ENCODE results near the gene SMC1B.

SMC1B gene

DNA sequence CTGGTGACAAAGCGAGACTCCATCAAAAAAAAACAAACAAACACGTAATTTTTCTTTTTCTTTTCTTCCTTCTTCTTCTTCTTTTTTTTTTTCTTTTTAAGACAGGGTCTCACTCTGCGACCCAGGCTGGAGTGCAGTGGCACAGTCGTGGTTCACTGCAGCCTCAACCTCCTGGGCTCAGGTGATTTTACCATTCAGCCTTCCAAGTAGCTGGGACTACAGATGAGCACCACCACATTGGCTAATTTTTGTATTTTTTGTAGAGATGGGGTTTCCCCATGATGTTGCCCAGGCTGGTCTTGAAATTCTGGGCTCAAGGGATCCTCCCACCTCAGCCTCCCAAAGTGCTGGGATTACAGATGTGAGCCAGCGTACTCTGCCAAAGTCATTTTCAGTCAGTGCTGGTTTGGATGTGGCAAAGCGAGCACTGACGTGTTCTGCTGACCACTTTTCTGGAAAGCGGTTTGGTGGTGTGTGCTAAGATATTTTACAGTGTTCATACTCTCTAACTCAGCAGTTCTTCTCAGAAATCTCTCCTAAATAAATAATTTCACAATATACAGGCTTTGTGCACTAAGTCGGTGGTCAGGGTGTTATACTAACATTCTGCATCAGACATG is 92.9 kb downstream of the SMC1B start:
- peak; percentile 46 for DNase-seq (ENCODE audit: low spot score)

DNA sequence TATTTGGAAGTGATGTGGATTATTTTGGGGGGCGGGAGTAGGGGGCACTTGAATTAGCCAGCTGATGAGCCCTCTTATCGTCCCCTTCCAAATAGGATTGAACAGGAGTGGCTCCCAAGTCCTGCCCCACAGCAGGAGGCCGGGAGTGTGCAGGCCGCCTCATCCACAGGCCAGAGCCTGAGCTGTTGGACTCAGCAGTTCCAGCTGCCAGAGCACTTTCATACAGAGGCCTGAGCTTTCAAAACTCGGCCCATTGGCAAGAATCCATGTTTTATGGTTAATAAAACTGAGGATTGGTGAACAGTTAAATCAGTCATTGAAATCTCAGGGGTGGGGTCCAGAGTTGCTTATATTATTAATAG is 94.1 kb downstream of the SMC1B start:
- peak; percentile 55 for DNase-seq (ENCODE audit: low spot score)

DNA sequence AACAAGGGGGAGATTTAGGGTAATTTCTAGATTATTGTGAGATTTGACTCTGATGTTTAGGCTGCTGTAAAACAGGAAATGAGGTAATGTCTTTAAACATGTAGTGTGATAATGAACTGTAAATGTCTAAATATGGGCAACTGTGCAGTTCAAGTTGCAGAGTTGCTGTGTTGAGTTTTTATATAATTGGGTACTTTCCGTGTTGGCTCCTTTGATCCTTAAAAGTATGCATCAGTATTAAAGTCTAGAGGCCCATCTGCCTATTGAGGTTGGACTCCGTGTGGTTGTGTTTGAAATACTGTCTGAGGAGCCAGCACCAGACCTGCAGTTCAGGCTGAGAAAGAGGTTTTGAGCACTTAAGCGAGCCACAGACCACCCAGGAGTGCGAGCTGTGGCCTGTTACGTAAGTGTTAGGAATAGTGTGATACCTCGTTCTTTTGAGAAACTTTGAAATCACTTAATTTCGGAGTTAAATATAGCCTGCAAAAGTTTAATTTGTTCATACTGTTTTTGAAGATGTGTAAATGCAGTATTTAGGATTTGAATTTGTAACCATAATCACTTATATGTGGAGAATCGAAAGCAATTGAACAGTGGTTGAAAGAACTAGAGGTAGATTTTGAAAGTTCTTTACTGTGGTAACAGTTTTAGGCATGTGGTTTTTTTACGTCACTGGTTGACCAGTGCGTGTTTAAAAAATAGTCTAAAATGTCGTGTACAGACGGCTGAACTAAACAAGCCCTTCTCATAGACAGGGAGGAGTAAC is 94.7 kb downstream of the SMC1B start:
- DNase-seq (ENCODE audit: low spot score): no peak

DNA sequence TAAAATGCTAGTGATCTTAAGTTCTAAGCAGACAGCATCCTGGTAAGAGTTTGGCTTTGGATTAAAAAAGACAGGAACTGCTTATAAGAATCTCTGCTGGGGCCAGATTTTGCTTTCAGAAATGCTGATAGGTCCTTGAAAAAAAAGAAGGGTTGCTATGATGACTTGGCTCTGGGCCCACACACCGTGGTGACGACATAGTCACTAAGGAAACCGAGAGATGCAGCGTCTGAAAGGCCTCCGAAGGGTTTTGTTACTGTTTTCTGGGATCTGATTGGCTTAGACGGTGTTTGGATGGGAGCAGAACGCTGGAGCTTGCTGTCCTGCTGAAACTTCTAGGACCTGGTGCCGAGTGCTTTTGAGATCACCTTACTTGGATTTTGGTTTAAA is 95.2 kb downstream of the SMC1B start:
- peak; percentile 86 for DNase-seq (ENCODE audit: low spot score)

DNA sequence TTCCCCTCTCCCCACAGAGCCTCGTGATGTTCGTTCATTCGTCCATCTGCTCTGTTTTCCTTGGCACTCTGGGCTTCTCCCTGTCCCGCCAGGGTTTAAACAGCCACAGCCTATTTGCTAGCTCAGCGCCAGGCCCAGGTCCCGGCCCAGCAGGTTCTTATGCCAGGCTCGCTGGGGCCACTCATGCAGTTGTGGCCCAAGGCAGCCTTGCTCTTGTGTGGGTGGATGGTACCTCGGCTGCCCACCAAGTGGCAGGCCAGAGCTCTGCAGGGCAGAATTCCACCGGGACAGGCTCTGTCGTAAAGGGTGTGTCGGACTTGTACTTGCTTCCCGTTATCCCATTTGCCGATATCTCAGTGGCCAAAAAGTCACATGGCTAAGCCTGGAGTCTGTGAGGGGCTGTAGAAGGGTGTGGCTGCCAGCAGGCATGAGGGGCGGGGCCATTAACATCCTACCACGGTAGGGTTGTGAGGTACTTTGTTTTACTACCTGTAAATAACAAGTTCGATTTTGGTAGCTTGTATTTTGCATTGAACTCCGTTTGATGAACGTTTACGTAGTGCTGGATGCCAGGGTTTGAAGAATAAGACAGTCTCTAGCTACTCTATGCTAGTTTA is 95.7 kb downstream of the SMC1B start:
- DNase-seq (ENCODE audit: low spot score): peak; percentile 72

DNA sequence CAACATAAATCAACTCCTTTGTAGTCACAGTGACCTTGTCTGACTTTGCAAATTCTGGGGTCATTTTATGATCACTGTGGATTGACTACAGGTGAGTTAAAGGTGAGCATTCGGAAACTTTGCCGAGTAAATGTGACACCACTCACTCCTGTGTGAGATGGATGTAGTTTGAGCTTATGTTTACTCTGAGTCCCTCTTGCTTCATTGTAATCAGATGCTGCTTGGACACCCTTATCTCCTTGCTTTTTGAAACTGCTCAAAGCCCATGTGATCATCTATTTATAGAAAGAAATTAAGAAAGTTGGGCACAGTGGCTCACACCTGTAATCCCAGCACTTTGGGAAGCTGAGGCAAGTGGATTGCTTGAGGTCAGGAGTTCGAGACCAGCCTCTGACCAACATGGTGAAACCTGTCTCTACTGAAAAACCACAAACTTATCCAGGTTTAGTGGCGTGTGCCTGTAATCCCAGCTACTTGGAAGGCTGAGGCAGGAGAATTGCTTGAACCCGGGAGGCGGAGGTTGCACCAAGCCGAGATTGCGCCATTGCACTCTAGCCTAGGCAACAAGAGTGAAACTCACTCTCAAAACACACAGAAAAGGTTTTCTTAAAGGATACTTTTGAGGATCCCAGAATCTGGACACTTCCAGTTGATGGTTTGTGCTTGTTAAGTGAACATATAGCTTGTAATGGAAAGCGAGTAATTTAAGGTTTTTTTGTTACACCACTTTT is 96.4 kb downstream of the SMC1B start:
- no peak for DNase-seq (ENCODE audit: low spot score)

DNA sequence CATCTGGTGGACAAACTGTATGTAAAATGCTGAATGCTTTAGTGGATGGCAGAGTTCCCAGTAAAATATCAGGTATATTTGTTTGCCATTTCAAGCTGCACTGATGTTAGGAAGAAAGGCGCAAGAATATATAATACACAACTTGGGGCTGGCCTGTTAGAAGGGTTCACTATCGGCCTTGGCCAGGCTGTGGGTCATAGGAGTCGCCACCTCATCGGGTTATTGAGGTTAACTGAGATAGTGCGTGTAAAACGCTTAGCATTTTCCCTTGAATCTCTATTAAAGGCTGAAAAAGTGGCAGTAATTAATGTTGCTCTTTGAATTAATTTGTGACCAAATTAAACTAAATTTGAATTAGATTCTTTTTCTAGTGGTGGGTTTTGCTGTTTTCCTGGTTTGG is 98.6 kb downstream of the SMC1B start:
- DNase-seq (ENCODE audit: low spot score): no peak

DNA sequence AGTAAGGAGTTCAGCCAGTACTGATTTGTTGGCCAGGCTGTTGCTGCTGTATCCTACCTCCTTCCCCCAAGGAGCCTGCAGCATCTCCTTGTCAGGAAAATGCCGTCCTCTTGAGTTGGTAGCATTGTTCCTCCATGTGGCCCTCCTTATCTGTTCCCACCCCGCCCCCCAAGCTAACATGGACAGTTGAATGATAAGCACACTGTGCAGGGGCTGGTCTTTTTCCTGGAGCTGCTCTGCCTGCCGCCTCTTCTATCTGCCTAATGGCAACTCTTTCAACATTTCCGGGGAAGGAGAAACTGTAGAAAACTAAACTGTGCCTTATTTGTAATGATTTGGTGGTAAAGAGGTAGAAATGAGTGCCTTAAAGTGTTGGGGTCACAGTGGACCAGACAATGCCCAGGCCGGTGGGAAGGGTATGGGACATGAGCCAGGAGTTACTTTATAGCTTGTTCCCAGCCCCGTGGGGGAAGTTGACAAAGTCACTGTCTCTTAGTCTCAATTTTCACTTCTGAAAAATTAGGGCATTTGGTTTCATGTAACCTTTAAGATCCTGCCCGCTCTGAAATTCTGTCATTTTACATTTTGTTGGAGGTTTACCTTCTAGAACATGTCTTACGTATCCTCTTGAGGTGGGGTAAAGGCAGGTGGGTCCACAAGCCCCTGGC is 99.2 kb downstream of the SMC1B start:
- DNase-seq (ENCODE audit: low spot score): no peak

DNA sequence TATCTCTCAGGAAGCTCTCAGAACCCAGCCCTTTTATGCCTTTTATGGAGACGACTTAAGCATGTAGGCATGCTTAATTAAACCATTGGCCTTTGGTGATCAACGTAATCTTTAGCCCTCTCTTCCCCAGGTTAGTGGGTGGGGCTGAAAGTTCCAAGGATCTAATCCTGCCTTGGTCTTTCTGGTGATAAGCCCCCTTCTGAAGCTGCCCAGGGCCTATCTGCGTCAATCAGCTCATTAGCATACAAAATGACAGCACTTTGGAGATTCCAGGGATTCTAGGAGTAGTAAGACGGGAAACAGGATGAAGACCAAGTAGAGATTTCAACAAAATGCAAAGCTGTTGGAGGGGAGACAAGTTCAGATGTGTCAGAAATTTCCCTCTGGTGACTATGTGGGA is 100.5 kb downstream of the SMC1B start:
- no peak for DNase-seq (ENCODE audit: low spot score)

DNA sequence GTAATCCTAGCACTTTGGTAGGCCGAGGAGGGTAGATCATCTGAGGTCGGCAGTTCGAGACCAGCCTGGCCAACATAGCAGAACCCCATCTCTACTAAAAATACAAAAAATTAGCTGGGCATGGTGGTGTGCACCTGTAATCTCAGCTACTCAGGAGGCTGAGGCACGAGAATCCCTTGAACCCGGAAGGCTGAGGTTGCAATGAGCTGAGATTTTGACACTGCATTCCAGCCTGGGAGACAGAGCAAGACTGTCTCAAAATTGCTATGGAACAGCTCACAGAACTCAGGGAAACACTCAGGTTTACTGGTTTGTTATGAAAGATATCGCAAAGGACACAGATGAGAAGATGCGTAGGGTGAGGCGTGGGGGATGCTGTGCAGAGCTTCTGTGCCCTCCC is 101.0 kb downstream of the SMC1B start:
- DNase-seq (ENCODE audit: low spot score): no peak

DNA sequence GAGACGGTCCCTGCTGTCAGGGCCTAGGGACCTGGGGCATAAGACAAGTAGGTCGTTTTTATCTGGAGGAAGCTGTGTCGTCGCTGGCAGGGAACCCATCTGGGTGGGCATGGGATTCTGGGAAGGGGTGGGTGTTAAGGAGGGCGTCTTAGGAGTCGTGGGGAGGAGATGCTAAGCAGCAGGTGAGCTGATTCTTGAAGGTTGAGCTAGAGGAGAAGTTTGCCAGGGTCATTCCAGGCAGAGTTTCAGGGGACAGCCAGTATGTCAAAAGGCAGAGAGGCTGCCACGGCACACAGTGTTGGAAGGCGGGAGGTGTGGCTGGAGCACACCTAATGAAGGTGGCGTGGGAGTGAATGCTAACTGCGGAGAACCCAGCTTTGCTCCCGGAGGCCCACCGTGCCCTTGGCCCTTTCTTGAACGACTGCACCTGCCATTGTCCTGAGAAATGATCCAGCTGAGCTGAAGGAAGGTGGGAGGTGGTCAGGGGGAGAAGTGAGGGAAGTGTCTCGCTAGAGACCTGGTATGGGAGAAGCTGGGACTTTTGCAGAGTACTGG is 102.3 kb downstream of the SMC1B start:
- no peak for DNase-seq (ENCODE audit: low spot score)

DNA sequence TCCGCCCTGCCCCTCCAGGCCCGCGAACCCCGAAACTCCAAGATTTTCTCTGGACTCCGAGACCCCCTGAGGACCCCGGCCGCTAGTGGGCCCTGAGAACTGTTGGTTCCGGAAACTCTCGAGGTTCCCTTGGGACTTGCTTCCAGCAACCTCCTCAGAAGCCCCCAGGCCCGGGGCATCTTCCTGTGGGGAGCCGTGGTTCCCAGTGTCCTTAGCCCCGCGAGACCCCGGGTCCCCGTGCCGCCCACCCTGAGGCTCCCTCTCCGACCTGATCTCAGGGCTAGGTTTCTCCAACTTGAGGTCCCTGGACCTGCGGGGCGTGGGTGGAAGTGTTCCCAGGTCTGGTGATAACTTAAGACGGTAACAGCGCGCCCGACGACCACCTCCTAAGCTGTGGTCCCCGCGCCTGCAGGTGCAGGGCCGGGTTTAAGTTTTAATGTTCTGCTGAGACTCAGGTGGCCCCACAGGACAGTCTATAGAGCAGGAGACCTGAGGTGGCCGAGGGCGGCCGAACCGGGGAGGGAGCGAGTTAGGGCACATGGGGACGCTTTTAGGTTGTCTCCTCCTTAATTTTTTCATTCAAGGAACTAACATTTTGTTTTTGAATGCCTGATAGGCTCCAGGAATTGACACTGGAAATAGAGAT is 102.9 kb downstream of the SMC1B start:
- no peak for DNase-seq (ENCODE audit: low spot score)

DNA sequence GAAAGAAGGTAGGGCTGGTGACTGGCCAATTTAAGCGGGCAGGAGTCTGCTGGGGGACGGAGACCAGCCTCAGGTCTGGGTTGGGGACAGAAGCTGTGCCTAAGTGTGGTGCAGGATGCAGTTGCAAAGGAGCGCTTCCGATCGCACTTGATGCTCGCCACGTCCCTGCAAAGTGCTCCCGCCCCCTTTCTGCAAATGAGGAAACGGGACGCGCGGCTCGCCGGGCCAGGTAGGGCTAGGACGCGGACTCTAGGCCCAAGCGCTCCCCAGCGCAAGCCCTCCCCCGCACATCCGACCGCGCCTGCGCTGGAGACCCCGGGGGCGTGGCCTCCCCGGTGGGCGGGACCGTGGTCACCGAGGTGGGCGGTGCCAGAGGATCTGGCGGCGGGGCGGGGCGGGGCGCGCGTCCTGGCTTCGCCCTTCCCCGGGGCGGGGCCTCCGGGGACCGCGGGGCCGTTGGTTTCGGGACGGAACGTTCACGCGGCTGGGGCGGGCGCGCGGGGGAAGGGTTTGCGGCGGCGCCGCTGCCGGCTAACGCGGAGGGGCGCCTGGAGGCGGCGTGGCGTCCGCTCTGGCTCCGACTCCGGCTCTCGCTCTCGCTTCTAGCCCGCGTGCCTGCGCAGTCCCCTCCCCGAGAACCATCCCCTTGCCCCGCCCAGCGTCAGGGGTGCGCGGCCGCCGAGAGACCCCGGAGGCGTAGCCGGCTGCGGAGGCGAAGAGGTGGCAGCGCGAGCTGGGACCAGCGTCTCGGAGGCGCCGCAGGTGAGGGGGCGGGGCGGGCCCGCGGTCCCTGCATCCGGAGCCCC is 103.8 kb downstream of the SMC1B start, which contains the start of gene FAM118A:
TSS of gene FAM118A (plus strand) at position 513 of the 806 bp plus-strand sequence. CDS start 12,446 bp downstream, outside the sequence.
- peak; percentile 99 for DNase-seq (ENCODE audit: low spot score)

DNA sequence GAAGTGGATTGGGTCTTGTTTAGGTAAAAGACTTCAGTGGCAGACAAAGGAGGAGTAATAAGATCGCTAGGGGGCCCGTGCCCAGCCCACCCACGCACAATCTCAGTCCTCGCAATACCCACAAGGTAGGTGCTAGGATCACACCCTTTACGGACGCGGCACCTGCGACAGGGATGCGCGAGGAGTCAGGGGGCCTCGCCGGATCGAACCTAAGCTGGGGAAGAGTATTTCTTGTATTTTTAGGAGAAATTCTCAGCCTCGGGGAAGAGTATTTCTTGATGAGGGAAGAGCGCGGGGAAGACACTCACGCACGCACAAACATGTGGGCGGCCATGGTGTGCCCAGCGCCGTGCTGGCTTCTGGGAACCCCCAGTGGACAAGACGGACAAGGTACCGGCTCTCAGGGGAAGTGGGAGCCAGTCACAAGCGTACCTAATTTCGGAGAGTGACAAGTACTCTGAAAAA is 104.4 kb downstream of the SMC1B start:
- DNase-seq (ENCODE audit: low spot score): no peak

DNA sequence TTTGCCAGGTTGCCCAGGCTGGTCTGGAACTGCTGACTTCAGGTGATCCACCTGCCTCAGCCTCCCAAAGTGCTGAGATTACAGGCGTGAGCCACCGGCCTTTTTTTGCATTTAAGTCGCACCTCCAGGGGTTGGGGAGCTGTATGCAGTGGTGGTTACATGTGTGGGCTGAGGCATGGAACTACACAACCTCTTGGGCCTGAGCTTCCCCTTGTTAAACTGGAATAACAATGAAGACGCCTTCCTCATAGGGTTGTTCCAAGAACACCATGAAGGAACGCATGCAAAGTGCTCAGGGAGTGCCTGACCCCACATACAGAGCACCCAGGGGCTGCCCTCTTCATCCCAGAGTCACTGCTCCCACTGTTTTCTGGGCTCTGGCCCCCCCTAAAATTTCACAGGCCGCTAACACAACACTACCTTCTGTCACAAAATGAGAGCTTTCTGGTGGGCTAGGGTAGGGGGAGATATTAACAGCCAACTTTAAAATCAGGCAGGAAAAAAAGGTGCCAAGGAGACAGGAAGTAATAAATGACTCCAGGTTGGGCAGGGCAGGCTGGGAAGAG is 104.9 kb downstream of the SMC1B start:
- DNase-seq (ENCODE audit: low spot score): no peak

DNA sequence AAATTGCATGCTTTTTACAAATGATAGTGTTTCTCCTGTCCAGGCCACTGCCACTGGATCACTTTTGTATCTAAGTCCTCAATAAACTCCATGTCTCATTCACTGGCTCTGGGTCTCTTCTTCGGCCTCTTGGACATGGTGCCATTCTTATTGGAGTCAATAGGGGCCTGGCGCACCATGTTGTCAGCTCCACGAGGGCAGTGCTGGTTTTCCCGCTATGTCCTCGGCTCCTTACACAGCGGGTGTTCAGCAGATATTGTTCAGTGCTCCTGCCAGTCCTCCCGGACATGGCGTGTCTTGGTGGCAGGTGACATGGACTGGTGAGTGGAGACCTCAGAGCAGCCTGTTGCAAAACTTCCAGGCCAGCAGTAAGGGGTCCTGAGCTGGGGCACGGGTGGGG is 107.3 kb downstream of the SMC1B start:
- no peak for DNase-seq (ENCODE audit: low spot score)

DNA sequence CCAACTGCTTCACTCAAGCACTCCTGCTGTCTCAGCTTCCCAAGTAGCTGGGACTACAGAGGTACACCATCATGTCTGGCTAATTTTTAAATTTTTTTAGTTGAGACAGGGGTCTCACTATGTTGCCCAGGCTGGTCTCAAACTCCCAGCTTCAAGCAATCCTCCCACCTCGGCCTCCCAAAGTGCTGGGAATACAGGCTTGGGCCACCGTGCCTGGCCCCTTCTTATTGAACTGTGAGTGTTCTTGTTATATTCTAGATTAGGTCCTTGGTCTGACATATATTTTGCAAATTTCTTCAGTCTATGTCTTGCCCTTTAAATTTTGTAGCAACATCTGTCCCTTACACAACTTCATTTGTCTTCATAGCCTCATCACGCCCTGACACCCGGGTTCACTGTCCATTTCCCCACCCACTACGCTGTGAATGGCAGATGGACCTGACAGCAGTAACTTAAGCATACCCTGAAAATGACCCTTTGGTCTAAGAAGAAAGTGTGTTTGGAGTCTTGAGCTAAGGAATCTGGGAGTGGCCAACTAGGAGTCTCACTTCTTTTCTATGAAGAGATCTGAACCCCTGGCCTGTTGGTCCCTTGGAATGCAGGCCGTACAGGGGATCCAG is 107.8 kb downstream of the SMC1B start:
- DNase-seq (ENCODE audit: low spot score): no peak

DNA sequence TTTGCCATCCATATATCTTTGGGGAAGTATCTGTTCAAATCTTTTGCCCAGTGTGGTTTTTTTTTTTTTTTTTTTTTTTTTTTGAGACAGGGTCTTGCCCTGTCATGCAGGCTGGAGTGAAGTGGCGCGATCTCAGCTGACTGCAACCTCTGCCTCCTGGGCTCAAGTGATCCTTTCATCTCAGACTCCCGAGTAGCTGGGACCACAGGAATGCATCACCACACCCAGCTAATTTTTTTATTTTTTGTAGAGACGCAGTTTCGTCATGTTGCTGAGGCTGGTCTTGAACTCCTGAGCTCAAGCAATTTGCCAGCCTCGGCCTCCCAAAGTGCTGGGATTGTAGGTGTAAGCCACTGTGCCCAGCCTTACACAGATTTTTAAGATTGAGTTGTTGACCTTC is 108.4 kb downstream of the SMC1B start:
- no peak for DNase-seq (ENCODE audit: low spot score)

DNA sequence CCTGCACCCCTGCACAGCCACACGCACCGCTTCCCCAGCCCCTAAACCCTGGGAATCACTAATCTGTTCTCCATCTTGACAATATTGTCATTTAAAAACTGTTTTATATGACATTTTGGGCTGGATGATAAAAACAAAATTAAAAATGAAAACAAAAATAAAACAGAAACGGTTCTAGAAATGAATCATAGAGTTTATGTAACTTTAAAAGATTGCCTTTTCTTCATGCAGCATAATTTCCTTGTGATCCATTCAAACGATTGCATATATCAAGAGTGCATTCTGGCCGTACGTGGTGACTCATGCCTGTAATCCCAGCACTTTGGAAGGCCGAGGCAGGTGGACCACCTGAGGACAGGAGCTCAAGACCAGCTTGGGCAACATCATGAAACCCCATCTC is 110.2 kb downstream of the SMC1B start:
- no peak for DNase-seq (ENCODE audit: low spot score)

DNA sequence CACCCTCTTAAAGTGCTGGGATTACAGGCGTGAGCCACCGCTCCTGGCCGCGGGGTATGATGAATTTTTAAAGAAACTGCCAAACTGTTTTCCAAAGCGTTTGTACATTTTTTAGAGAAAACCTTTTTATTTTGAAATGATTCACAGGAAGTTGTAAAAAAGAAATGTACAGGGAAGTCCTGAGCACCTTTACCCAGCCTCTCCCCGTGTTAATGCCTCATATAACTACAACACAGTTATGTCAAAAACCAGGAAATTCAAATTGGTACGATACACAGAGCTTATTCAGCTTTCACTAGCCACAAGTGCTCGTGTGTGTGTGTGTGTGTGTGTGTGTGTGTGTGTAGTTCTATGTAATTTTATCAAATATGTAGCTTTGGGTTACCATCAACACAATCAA is 110.6 kb downstream of the SMC1B start:
- no peak for DNase-seq (ENCODE audit: low spot score)

Data from AG20443 (cell line).